Hematopoietic multipotent progenitor cell treated with erythropoietin and hydrocortisone succinate and interleukin-3 and kit ligand, for 8 days (in vitro differentiated cells): ENCODE results near the gene POMT1.
A peak's percentile ranks its signal among the peaks of the same experiment; 100 is the strongest.
"Not testable (repeated sequence)": the region's sequence is repeated elsewhere in the genome, so short reads cannot be mapped to it uniquely, and the experiment has no call there.

ENCODE experiments used
- DNase-seq: peaks from one replicate; pipeline ENCODE4 v3.0.0-alpha.2; 2015

The POMT1 gene, protein sequence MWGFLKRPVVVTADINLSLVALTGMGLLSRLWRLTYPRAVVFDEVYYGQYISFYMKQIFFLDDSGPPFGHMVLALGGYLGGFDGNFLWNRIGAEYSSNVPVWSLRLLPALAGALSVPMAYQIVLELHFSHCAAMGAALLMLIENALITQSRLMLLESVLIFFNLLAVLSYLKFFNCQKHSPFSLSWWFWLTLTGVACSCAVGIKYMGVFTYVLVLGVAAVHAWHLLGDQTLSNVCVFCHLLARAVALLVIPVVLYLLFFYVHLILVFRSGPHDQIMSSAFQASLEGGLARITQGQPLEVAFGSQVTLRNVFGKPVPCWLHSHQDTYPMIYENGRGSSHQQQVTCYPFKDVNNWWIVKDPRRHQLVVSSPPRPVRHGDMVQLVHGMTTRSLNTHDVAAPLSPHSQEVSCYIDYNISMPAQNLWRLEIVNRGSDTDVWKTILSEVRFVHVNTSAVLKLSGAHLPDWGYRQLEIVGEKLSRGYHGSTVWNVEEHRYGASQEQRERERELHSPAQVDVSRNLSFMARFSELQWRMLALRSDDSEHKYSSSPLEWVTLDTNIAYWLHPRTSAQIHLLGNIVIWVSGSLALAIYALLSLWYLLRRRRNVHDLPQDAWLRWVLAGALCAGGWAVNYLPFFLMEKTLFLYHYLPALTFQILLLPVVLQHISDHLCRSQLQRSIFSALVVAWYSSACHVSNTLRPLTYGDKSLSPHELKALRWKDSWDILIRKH

DNA sequence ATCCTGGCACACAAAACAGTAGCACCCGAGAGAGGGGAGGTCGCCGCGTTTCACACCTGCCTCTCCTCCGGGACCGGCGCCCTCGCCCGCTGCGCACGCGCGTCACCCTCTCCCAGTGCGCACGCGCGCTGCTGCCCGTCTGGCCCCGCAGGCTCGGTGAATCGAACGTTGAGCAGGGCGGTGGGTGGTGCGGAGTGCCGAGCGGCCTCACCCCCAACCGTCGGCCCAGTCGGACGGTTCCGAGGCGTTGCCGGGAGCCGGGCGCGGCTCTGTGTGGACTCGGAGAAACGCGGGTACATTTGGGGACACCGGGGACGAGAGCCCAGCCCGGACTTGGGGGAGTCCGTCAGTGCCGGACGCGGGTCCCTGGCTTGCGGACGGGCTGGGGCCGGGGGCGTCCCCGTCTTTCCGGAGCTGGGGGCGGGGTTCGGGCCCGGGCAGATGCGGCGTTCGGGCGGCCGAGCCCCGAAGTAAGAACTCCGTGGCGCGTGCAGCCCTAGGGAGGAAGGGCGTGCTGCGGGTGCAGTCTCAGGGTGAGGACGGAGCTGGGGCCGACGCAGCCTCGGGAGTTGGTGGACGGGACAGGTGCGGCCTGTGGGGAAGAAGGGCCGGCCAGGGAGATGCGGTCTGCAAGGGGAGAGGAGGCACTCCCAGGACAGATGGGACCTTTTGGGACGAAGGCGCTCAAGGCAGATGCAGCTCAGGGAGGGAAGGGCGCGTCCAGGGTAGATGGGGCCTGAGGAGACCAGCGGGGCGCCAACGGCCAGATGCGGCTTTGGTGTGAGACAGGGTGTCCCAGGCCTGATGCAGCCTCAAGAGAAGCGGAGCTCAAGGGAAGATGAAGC is at the start of gene POMT1:
POMT1 (plus strand) TSS at position 138 of the 845 bp plus-strand sequence. CDS start 1,301 bp downstream, outside the sequence.
- DNase-seq, result peak; percentile 83

GRCh38 chr9:131454028-131454427 is 48.7 kb upstream of the POMT1 start:
- no peak for DNase-seq

DNA sequence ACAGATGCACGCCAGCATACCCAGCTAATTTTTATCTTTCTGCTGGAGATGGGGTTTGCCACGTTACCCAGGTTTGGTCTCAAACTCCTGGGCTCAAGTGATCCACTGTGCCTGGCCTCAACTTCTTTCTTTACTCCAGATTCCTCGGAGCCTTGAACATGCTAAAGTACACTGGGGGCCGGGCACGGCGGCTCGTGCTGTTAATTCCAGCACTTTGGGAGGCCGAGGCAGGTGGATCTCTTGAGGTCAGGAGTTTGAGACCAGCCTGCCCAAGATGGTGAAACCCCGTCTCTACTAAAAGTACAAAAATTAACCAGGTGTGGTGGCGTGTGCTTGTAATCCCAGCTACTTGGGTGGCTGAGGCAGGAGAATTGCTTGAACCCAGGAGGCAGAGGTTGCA is 47.1 kb upstream of the POMT1 start:
- not testable (repeated sequence) for DNase-seq

DNA sequence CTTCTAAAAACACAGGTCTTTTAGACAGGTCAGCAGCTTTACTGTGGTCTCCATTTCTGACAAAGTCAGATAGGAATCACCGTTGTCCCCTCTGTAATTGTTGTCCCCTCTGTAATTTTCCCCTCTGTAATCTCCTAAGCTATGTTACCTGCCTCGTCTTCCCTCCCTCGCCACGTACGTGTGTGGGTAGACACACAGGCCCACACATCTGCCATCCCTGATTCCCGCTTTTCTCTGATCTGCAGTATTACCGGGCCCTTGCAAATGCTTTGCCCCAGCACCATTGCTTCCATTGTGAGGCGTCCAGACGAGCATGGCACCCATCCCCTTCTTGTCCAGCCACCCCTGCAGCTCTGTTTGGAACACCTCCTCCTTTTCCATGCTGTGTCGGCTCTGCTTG is 45.0 kb upstream of the POMT1 start:
- DNase-seq, result no peak

GRCh38 chr9:131459056-131459455 is 43.7 kb upstream of the POMT1 start:
- DNase-seq, result no peak

DNA sequence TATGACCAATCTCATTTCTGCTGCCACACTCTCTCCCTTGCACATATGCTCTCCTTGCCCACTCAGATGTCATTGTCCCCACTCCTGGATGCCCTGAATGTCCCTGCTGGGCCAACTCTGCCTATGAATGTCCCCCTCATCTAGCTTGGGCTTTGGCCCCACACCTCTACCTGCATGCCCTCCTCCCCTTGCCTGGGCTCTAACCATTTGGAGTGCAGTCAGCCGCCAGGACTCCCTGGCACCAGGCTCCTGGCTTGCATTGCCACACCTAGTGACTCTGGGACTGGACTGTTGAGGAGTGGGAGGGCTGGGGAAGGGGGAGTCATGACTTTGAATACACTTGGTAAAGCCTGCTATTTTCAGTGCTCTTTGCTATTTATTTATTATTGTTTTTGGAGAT is 41.6 kb upstream of the POMT1 start:
- no peak for DNase-seq

DNA sequence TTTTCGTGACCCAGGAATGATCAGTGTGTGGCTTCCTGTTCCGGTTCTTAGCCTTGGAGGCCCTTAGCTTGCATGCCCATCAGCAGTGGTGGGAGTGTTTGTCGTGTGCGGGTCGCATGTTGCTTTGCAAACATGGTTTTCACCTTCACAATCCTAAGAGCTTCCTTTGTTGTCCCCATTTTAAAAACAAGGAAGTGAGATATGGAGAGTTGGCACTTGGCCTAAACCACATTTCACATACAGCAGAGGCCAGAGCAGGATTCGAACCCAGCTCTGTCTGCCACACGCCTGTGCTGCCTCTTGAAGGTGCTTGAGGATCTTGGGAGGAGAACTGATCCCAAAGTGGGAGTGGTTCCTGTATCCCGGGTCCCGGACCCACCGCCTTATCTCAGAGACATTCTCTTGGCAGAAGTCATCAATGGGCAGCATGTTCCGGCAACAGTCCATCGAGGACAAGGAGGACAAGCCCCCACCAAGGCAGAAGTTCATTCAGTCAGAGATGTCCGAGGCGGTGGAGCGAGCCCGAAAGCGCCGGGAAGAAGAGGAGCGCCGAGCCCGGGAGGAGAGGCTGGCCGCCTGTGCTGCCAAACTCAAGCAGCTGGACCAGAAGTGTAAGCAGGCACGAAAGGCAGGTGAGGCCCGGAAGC is 38.2 kb upstream of the POMT1 start:
- DNase-seq, result peak; percentile 6

- no peak for DNase-seq
These were observed 37.3 kb upstream of the POMT1 start for GRCh38 chr9:131465401-131465800.

DNA sequence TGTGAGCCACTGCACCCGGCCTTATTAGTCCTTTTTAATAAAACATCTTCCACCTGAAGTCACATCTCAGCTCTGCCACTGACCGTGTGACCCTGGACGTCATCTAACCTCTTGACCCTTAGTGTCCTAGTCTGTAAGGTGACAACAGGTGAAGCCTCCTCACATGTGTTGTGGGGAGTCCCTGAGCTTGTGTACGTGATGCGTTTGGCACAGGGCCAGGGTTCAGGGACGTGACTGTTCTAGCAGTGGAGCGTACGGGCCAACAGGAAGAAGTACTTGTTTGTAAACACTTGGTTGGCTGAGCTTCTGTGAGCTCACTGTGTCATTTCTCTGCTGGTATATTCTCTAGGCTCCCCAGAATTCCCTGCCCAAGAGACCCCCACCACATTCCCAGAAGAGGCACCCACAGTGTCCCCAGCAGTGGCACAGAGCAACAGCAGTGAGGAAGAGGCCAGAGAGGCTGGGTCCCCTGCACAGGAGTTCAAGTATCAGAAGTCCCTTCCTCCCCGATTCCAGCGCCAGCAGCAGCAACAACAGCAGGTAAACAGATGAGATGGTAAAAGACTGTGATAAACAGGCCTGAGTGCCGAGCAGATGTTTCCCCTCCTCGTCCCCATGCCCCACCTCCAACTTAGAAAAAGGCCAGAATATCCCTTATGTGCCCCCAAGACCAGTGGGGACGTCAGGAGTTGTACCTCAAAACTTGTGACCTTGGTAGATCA is 35.3 kb upstream of the POMT1 start:
- no peak for DNase-seq

DNA sequence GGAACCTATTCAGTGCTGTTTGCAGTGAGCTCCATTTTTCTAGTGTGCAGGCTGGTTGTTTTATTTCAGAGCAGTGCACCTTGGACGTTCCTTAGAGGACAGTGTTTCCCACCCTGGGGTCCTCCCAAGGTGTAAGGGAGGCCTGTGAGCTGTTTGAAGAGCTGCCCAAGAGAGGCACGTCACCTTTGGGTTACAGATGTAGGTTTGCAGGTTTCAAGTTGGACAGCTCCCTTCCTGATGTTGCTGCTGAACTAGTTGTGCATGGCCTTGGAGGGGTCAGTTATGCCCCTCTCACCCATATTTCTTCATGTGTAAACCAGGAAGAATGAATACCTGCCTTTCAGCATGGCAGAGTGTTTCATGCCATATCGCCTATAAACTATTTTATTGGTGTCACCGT is 34.7 kb upstream of the POMT1 start:
- no peak for DNase-seq

- DNase-seq, result no peak
These were observed 33.4 kb upstream of the POMT1 start for GRCh38 chr9:131469356-131469755.

DNA sequence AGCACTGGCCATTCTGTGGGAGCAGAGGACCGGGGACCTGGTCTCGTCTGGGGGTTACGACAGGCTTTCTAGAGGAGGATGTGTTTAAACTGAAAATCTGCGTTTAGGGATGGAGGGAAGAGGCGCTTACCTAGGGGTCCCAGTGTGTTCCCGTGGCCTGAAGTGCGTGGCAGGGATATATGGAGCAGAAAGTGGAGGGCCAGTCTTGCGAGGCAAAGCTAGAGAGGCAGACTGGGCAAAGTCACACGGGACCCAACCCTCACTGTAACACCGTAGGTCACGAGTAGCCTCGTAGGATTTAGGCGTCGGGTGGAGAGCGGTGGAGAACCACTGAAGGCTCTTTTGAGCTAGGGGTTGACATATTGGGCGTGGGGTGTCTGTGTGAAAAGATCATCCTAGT is 32.8 kb upstream of the POMT1 start:
- no peak for DNase-seq

DNA sequence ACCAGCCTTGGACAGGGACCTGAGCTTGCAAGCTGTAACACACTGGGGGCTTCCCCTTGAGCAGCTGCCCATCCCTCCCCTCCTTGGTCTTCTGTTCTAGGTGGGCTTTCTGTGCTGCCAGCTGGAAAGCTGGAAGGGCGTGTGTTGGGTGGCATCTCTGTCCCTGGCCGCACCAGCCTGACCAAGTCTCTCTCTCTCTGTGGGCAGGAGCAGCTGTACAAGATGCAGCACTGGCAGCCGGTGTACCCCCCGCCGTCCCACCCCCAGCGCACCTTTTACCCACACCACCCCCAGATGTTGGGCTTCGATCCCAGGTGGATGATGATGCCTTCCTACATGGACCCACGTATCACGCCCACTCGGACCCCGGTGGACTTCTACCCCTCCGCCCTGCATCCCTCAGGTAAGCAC is 32.1 kb upstream of the POMT1 start:
- no peak for DNase-seq

DNA sequence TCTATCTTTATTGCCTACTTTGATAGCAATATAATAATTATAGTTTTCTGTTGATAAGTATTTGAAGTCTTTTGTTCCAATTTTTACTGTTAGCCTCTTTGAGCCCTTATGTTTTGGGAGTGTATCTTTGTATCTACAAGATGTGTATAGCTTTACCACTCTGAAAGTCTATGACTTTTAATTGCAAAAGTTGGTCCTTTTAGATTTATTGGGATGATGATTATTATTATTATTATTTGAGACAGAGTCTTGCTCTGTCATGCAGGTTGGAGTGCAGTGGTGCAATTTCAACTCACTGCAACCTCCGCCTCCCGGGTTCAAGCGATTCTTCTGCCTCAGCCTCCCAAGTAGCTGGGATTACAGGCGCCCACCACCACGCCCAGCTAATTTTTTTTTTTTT is 30.6 kb upstream of the POMT1 start:
- not testable (repeated sequence) for DNase-seq

DNA sequence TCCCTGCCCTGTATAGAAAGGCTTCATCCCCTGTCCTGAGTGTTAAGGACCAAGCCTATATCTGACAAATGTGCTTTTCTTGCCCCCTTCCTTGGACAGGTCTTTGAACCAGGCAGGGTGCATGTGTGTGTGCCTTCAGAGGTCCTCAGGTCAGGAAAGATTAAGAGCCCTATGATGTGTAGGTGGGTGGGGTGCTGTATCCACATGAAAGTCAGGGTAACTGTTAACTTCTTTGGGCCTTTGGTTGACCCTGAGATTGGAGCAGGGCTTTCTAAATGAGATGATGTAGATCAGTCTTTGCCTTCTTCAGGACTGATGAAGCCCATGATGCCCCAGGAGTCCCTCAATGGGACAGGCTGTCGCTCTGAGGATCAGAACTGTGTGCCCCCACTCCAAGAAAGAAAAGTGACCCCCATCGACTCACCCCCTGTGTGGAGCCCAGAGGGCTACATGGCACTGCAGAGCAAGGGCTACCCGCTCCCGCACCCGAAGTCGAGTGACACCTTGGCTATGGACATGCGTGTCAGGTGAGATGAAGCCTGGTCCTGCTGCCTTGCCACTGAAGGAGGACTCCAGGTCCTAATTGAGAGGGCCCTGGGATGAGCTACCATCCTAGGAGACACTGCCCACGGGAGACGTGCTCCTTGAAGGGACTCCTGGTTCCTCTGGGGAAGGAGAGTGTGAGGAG is 29.4 kb upstream of the POMT1 start:
- no peak for DNase-seq

GRCh38 chr9:131473891-131474290 is 28.8 kb upstream of the POMT1 start:
- no peak for DNase-seq

DNA sequence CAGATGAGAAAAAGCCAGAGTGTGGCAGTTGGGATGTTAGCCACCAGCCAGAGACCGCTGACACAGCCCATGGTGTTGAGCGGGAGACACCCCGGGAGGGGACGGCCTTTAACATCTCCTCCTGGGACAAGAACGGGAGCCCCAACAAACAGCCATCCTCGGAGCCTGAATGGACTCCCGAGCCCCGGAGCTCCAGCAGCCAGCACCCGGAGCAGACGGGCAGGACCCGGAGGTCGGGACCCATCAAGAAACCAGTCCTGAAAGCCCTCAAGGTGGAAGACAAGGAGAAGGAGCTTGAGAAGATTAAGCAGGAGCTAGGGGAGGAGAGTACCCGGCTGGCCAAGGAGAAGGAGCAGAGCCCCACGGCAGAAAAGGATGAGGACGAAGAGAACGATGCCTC is 28.0 kb upstream of the POMT1 start:
- DNase-seq, result no peak

DNA sequence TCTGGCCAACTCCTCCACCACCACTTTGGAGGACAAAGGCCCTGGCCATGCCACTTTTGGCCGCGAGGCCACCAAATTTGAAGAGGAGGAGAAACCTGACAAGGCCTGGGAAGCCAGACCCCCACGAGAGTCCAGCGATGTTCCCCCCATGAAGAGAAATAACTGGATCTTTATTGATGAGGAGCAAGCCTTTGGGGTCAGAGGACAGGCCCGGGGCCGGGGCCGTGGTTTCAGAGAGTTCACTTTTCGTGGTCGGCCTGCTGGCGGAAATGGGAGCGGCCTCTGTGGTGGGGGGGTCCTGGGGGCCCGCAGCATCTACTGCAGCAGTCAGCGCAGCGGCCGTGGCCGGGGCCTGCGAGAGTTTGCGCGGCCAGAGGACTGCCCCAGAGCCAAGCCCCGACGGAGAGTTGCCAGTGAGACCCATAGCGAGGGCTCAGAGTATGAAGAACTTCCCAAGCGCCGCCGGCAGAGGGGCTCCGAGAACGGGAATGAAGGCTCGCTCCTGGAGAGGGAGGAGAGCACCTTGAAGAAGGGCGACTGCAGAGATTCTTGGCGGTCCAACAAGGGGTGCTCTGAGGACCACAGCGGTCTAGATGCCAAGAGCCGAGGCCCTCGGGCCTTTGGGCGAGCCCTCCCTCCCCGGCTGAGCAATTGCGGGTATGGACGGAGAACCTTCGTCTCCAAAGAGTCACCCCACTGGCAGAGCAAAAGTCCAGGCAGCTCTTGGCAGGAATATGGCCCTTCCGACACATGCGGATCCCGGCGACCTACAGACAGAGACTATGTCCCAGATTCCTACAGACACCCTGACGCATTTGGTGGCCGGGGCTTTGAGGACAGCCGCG is 27.4 kb upstream of the POMT1 start:
- DNase-seq, result no peak

GRCh38 chr9:131475956-131476776 is 26.6 kb upstream of the POMT1 start:
- DNase-seq, result no peak
